HCT116 (cell line): ENCODE results near the gene CCBE1. TPM values are rescaled to one million over a fixed set of nuclear protein-coding genes. Genes with fewer than 3 reads are reported as not detected.

Source experiments
- ATAC-seq: fragments of 200-7000 bp; cut with Tn5 transposase; 2 replicates; pipeline ENCODE4 v1.9.1; 2020; ENCODE audit warnings: mild to moderate bottlenecking, moderate library complexity
- BruUV-seq: library from RNA; stranded (reverse); fragments of 400-500 nt; replicated peaks from 2 replicates; lab custom pipeline; 2021; lab: Mats Ljungman, UMichigan
- CTCF ChIA-PET: fragments of 300-600 bp; sonication (Branson Sonifier 250); formaldehyde crosslinking; loops from one replicate; lab custom pipeline; 2021; ENCODE audit warnings: antibody characterized with exemption; lab: Charles Lee
- POLR2A ChIA-PET: fragments of 300-600, 350-600 bp; sonication (Branson Sonifier 250); formaldehyde crosslinking; loops from one replicate; lab custom pipeline; 2021; ENCODE audit warnings: antibody characterized with exemption; lab: Charles Lee
- RAD21 ChIA-PET, 2 experiments: fragments of 300-600 bp; sonication (Branson Sonifier 250); formaldehyde crosslinking; loops; one replicate each; lab custom pipeline; 2023; ENCODE audit warnings: low total read pairs in 2 of 2; ENCODE audit not compliant: uncharacterized antibody in 2 of 2, unreplicated experiment in 2 of 2, low non-redundant PET in 1 of 2; lab: Charles Lee
- DNase-seq: peaks from one replicate; pipeline ENCODE4 v3.0.0-alpha.2; 2010; ENCODE audit warnings: low read depth, low spot score
- H2AFZ ChIP-seq: fragments of 200-600 bp; shearing (Covaris generic), sonication (generic); 2 replicates; pipeline ENCODE4 v1.6.1; 2017; ENCODE audit warnings: low read depth, mixed run types, mixed read lengths, antibody characterized with exemption, low read length; ENCODE audit not compliant: poor library complexity, severe bottlenecking
- H3K27ac ChIP-seq: 2 replicates; pipeline ENCODE4 v1.5.1; 2012; ENCODE audit warnings: low read depth, low read length
- H3K27me3 ChIP-seq: fragments of 200-600 bp; sonication (generic); 2 replicates; pipeline ENCODE4 v1.6.1; 2016; ENCODE audit warnings: mixed run types, low read length, mixed read lengths; ENCODE audit not compliant: insufficient read depth
- H3K36me3 ChIP-seq, 2 experiments: fragments of 200-500 bp in 1 of 2; fragments of 200-600 bp in 1 of 2; sonication (Bioruptor generic) in 1 of 2; sonication (generic) in 1 of 2; 2 replicates each; pipeline versions ENCODE4 v1.5.1 to v1.6.1; 2014 to 2016; ENCODE audit warnings: low read length in 2 of 2, inconsistent platforms in 1 of 2, mixed read lengths in 1 of 2, mixed run types in 1 of 2; ENCODE audit not compliant: insufficient read depth in 2 of 2, control insufficient read depth in 1 of 2
- H3K4me1 ChIP-seq, 2 experiments: fragments of 200-600 bp in 1 of 2; sonication (generic) in 1 of 2; 2 replicates each; pipeline versions ENCODE4 v1.5.1 to v1.6.1; 2012 to 2017; ENCODE audit warnings: low read length in 2 of 2, inconsistent platforms in 1 of 2, mild to moderate bottlenecking in 1 of 2, mixed read lengths in 1 of 2, mixed run types in 1 of 2, moderate library complexity in 1 of 2; ENCODE audit not compliant: insufficient read depth in 2 of 2, control insufficient read depth in 1 of 2
- H3K4me2 ChIP-seq: fragments of 200-600 bp; sonication (generic); 2 replicates; pipeline ENCODE4 v1.6.1; 2017; ENCODE audit warnings: mixed run types, low read length, mixed read lengths
- H3K4me3 ChIP-seq, 2 experiments: fragments of 200-600 bp in 1 of 2; sonication (generic) in 1 of 2; replicated peaks in 1 of 2; 2 replicates each; pipeline ENCODE4 v1.5.1; 2011 to 2016; ENCODE audit warnings: low read length in 2 of 2, control low read depth in 1 of 2, low read depth in 1 of 2, mild to moderate bottlenecking in 1 of 2, mixed read lengths in 1 of 2, mixed run types in 1 of 2
- H3K79me2 ChIP-seq: fragments of 200-600 bp; sonication (generic); 2 replicates; pipeline ENCODE4 v1.6.1; 2017; ENCODE audit warnings: mild to moderate bottlenecking, mixed run types, low read length, moderate library complexity, mixed read lengths; ENCODE audit not compliant: insufficient read depth
- H3K9ac ChIP-seq: fragments of 200-600 bp; sonication (generic); 2 replicates; pipeline ENCODE4 v1.6.1; 2016; ENCODE audit warnings: low read length, mixed read lengths
- H3K9me2 ChIP-seq: fragments of 200-600 bp; sonication (generic), shearing (Covaris generic); 2 replicates; pipeline ENCODE4 v1.6.1; 2017; ENCODE audit warnings: mixed run types, mild to moderate bottlenecking, moderate library complexity; ENCODE audit not compliant: insufficient read depth
- H3K9me3 ChIP-seq, 2 experiments: fragments of 200-500 bp in 1 of 2; fragments of 200-600 bp in 1 of 2; sonication (Bioruptor generic) in 1 of 2; sonication (generic) in 1 of 2; 2 replicates each; pipeline ENCODE4 v1.6.1; 2014 to 2017; ENCODE audit warnings: low read length in 2 of 2, mixed read lengths in 2 of 2, inconsistent platforms in 1 of 2, low read depth in 1 of 2, mild to moderate bottlenecking in 1 of 2, mixed run types in 1 of 2, moderate library complexity in 1 of 2; ENCODE audit not compliant: control insufficient read depth in 1 of 2, insufficient read depth in 1 of 2
- H4K20me1 ChIP-seq: fragments of 200-600 bp; sonication (generic), shearing (Covaris generic); 2 replicates; pipeline ENCODE4 v1.6.1; 2017; ENCODE audit warnings: mixed run types, mild to moderate bottlenecking, moderate library complexity; ENCODE audit not compliant: insufficient read depth
- ATF3 ChIP-seq: IDR thresholded peaks from 2 replicates; pipeline ENCODE4 v1.6.1; 2012
- CTCF ChIP-seq, 3 experiments: fragments of 200-600 bp in 1 of 3; sonication (generic) in 1 of 3; IDR thresholded peaks in 2 of 3; conservative IDR thresholded peaks in 1 of 3; 2 replicates each; pipeline ENCODE4 v1.5.1; 2012 to 2017; ENCODE audit warnings: low read depth in 2 of 3, low read length in 2 of 3, antibody characterized with exemption in 1 of 3, borderline replicate concordance in 1 of 3, control low read depth in 1 of 3, mild to moderate bottlenecking in 1 of 3, mixed read lengths in 1 of 3, mixed run types in 1 of 3, moderate library complexity in 1 of 3; ENCODE audit not compliant: insufficient read depth in 1 of 3
- ELF1 ChIP-seq: IDR thresholded peaks from 2 replicates; pipeline ENCODE4 v1.6.1; 2012; ENCODE audit warnings: low read depth, borderline replicate concordance
- EZH2 ChIP-seq: fragments of 200-600 bp; sonication (generic); IDR thresholded peaks from 2 replicates; pipeline ENCODE4 v1.6.1; 2017; ENCODE audit warnings: antibody characterized with exemption, mixed run types
- FOSL1 ChIP-seq: IDR thresholded peaks from 2 replicates; pipeline ENCODE4 v1.6.1; 2012; ENCODE audit warnings: low read depth
- POLR2AphosphoS5 ChIP-seq: IDR thresholded peaks from 2 replicates; pipeline ENCODE4 v1.6.1; 2011; ENCODE audit warnings: mild to moderate bottlenecking, low read depth, low read length, moderate library complexity
- SIN3A ChIP-seq: IDR thresholded peaks from 2 replicates; pipeline ENCODE4 v1.6.1; 2012; ENCODE audit warnings: low read depth
- ZFX ChIP-seq: fragments of 450-650 bp; IDR thresholded peaks from 2 replicates; pipeline ENCODE4 v1.6.1; 2017
- intact Hi-C: fragments of 100-400 bp; cut with micrococcal nuclease; formaldehyde crosslinking; loops from 2 replicates; pipeline ENCODE4 v1.10.0; 2022
- total RNA-seq: library from RNA; stranded (reverse); gene quantifications from one replicate; pipeline ENCODE4 v1.2.1, GENCODE V29; 2021; ENCODE audit not compliant: unreplicated experiment

CCBE1 gene
- total RNA-seq, 1 experiment from 2014 or later, result 0.84 TPM

DNA sequence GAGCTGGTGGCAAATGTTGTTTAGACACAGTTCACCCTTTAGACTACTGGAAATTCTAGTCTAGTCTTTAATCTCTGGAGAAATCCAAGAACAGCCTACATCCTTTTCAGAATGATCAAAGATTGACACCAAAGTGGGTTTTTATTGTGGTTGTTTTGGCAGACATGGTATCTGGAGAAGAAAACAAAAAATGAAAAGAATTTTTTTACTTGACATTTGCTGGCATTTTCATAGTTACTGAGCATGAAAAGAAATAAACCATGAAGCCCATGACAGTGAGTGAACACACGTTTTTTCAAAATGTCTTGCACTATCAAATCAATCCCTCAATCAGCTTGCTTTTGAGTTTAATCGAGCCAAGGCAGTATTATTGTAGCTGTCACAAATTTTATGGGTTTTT, 125.3 kb downstream of the CCBE1 start:
- Histone ChIP-seq H3K79me2 (no peaks in the 10 kb centered on the region), H3K4me1 (no peaks in the 10 kb centered on the region), H3K4me3 (no peak overlapping the region), H3K36me3 (no peaks in the 10 kb centered on the region), H3K27ac (no peak overlapping the region), H3K9ac (no peak overlapping the region), H3K27me3 (peaks cover 36% of the 10 kb centered on the region), H2AFZ (no peak overlapping the region), H3K4me2 (no peak overlapping the region), H4K20me1 (no peaks in the 10 kb centered on the region), H3K9me3 (no peaks in the 10 kb centered on the region), H3K9me2 (no peaks in the 10 kb centered on the region)
- BruUV-seq, result no TSS peak
- ChIA-PET RAD21 (no interaction called here), CTCF (interaction anchor here (0.7 kb wide), 1 partner anchor 251 kb away, joined by 4 read pairs; no protein-coding TSS in a partner anchor), POLR2A (no interaction called here)
- intact Hi-C loops, result no loop called here
- TF ChIP-seq ZFX, result no peak
- no peak for DNase-seq
- ATAC-seq, result no peak

DNA sequence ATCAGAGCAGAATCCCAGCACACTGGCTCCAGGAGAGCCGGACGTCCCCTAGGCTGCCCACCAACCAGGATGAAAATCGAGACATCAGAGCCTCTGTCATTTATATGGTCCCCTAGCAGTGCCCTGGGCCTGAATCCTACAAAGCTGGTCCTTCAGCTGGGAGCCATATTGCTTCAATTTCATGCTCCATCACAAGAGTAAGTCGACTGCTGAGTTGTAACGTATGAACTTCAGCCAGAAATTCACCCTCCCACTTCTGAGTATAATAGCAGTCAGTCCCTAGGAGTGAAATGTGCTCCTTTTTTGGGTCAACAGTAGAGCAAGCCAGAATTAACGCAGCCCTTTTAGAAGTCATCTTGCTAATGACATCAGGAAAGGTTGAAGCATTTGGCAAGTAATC, 126.4 kb downstream of the CCBE1 start:
- Histone ChIP-seq H3K4me1 (no peaks in the 10 kb centered on the region), H3K9ac (no peak overlapping the region), H3K27me3 (peaks cover 25% of the 10 kb centered on the region), H2AFZ (no peak overlapping the region), H3K4me2 (no peak overlapping the region), H3K9me2 (no peaks in the 10 kb centered on the region), H3K36me3 (no peaks in the 10 kb centered on the region), H3K9me3 (no peaks in the 10 kb centered on the region), H4K20me1 (no peaks in the 10 kb centered on the region), H3K4me3 (no peak overlapping the region), H3K79me2 (no peaks in the 10 kb centered on the region), H3K27ac (no peak overlapping the region)
- POLR2A ChIA-PET, result no interaction called here
- no TSS peak for BruUV-seq
- CTCF ChIA-PET, result no interaction called here
- TF ChIP-seq CTCF (IDR thresholded peaks at IDR 0.05 in 2 of 3, conservative IDR thresholded peaks at IDR 0.05 in 1 of 3; ENCODE audit: borderline replicate concordance in 1 of 3, insufficient read depth in 1 of 3, low read depth in 2 of 3, low read length in 2 of 3) (no peak), ATF3 (no peak), EZH2 (no peak), ZFX (no peak), POLR2AphosphoS5 (no peak), ELF1 (no peak), FOSL1 (no peak), SIN3A (no peak)
- intact Hi-C loops, result no loop called here
- RAD21 ChIA-PET, result no interaction called here
- no peak for DNase-seq
- ATAC-seq, result no peak
